Panc1 (cell line): Measurements from ENCODE around the gene SERGEF.

Experiments used
- CTCF ChIP-seq: fragments of 450-650 bp; IDR thresholded peaks from 2 replicates; pipeline ENCODE4 v1.5.1; 2017; ENCODE audit warnings: mild to moderate bottlenecking
- POLR2AphosphoS5 ChIP-seq: IDR thresholded peaks from 2 replicates; pipeline ENCODE4 v1.6.1; 2012; ENCODE audit warnings: mild to moderate bottlenecking, low read depth, low read length, moderate library complexity
- TF ChIP-seq, protein P1 (sequence below), 2 experiments: IDR thresholded peaks; 2 replicates each; pipeline ENCODE4 v1.6.1; 2011 to 2012; ENCODE audit warnings: low read depth in 2 of 2, control low read depth in 1 of 2, low read length in 1 of 2, mild to moderate bottlenecking in 1 of 2, moderate library complexity in 1 of 2; ENCODE audit not compliant: insufficient read depth in 1 of 2

DNA sequence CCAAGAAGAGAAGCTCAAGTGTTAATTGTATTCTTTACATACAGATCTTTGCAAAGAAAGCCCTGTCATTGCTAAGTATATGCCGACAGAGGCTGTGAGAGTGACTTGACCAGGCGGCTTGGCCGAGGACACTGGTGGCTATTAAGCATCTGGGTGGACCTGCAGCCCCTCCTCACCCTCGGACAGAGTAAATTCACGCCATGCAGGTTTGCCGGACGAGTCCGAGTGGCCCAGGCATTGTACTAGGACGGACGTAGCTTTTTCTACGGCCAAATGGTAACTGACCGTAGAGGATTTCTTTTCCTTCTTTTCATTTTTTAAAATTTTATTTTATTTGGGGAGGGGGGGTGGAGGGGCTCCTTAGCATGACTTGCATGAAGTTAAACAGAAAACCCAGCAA is 231.2 kb downstream of the SERGEF start:
- TF ChIP-seq, protein P1, sequence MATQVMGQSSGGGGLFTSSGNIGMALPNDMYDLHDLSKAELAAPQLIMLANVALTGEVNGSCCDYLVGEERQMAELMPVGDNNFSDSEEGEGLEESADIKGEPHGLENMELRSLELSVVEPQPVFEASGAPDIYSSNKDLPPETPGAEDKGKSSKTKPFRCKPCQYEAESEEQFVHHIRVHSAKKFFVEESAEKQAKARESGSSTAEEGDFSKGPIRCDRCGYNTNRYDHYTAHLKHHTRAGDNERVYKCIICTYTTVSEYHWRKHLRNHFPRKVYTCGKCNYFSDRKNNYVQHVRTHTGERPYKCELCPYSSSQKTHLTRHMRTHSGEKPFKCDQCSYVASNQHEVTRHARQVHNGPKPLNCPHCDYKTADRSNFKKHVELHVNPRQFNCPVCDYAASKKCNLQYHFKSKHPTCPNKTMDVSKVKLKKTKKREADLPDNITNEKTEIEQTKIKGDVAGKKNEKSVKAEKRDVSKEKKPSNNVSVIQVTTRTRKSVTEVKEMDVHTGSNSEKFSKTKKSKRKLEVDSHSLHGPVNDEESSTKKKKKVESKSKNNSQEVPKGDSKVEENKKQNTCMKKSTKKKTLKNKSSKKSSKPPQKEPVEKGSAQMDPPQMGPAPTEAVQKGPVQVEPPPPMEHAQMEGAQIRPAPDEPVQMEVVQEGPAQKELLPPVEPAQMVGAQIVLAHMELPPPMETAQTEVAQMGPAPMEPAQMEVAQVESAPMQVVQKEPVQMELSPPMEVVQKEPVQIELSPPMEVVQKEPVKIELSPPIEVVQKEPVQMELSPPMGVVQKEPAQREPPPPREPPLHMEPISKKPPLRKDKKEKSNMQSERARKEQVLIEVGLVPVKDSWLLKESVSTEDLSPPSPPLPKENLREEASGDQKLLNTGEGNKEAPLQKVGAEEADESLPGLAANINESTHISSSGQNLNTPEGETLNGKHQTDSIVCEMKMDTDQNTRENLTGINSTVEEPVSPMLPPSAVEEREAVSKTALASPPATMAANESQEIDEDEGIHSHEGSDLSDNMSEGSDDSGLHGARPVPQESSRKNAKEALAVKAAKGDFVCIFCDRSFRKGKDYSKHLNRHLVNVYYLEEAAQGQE (IDR thresholded peaks at IDR 0.05; ENCODE audit: insufficient read depth in 1 of 2, low read depth in 2 of 2, low read length in 1 of 2), result no peak
- TF ChIP-seq CTCF, result no peak
- TF ChIP-seq POLR2AphosphoS5, result no peak
